ENCODE results near the gene MROH2A. TPM values are rescaled to one million over a fixed set of nuclear protein-coding genes. Genes with fewer than 3 reads are reported as not detected.
A peak's percentile ranks its signal among the peaks of the same experiment; 100 is the strongest.
"Not testable (repeated sequence)": the region's sequence is repeated elsewhere in the genome, so short reads cannot be mapped to it uniquely, and the experiment has no call there.

MROH2A gene
- total RNA-seq, 1 donor from 2014 or later: not detected

DNA sequence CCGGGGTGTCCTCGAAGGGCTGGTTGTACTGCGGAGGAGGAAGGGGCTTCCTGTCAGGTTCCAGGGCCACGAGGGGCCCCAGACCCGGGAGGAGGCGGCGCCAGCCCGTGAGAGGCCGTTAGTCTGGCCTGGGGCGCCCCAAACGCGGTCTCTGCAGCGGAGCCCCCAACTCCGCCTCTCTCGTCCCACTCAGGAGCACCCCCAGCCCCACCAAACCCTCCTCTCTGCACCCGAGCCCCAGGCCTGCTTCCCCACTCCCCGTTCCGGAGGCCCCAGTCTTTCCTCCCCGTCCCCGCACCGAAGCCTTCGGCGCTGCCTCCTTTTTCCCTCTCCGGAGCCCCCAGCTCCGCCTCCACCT, 75.7 kb downstream of the MROH2A start:
- DNase-seq (ENCODE audit: low spot score): no peak

GRCh38 chr2:233854241-233854981, 76.3 kb downstream of the MROH2A start, which contains the start of gene HJURP:
HJURP (minus strand) TSS chr2:233854535; CDS start chr2:233854500, 35 bp downstream.
- DNase-seq (ENCODE audit: low spot score): peak; percentile 95

- no peak for DNase-seq (ENCODE audit: low spot score)
These were observed 77.2 kb downstream of the MROH2A start for GRCh38 chr2:233855345-233855744.

DNA sequence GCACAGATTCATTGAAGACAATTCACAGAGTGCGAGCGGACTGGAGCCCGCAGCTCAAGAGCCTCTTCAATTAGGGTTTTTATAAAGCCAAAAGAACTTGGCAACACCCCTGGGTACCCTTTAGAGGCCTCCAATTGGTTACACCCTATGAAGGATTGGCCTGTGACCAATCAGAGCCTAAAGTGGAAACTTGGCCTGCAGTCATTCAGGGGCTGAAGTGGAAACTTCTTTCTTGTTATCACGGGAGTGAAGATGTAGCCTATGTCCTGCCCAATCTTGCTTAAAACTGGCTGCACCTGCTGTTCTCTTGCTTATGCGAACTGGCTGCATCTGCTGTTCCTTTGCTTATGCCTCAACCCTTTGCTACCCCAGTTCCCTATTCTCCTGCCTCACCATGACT, 78.1 kb downstream of the MROH2A start:
- DNase-seq (ENCODE audit: low spot score): no peak

- DNase-seq (ENCODE audit: low spot score): no peak
These were observed 79.5 kb downstream of the MROH2A start for GRCh38 chr2:233857511-233858141.

- DNase-seq (ENCODE audit: low spot score): no peak
These were observed 80.2 kb downstream of the MROH2A start for GRCh38 chr2:233858331-233858730.

- no peak for DNase-seq (ENCODE audit: low spot score)
These were observed 84.2 kb downstream of the MROH2A start for GRCh38 chr2:233862261-233862768.

- no peak for DNase-seq (ENCODE audit: low spot score)
These were observed 87.7 kb downstream of the MROH2A start for GRCh38 chr2:233865838-233866237.

GRCh38 chr2:233866479-233866878, 88.3 kb downstream of the MROH2A start:
- DNase-seq (ENCODE audit: low spot score): no peak

DNA sequence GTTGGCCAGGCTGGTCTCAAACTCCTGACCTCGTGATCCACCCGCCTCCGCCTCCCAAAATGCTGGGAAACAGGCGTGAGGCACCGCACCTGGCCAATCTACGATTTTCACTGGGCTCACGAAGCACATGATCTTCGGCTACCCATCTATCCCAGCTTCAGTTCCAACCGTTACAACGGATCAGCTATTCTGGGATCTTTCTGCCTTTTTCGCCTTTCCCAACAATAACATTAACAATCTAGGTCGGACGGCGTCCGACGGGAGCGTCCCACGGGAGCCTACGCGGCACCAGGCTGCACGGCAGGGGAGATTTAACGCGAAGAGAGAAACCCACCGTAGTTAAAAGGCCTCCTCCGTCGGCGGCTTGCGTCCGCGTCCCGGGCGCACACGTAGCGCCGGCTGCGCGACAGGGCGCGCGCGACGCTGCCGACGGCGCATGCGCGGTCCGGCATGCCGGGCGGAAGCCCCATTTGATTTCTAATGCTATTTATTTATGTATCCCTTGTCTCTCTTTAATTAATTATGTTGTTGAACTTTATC, 89.9 kb downstream of the MROH2A start, which contains the start of gene MSL3B:
Gene MSL3B, minus strand, starts transcription at position 394 of the 540 bp plus-strand sequence.
- DNase-seq (ENCODE audit: low spot score): no peak

DNA sequence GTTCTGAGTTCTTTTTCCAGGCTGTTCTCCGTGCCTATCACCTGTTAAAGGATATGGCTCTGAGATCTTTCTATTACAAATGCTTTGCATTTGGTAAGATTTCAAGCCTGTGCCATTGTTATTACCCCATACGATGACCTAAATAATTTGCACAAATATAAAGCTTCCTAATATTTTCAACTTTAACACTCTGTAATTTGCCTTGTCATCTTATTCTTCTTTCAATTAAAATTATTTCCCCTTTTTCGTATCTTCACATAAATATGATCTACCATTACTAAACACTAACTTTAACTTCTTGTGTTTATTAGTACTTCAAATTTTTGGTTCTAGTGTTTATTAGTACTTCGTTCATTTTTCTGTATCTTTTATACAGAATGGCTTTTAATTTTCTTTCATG, 93.3 kb downstream of the MROH2A start:
- no peak for DNase-seq (ENCODE audit: low spot score)

- DNase-seq (ENCODE audit: low spot score): not testable (repeated sequence)
These were observed 94.0 kb downstream of the MROH2A start for GRCh38 chr2:233872125-233872524.

DNA sequence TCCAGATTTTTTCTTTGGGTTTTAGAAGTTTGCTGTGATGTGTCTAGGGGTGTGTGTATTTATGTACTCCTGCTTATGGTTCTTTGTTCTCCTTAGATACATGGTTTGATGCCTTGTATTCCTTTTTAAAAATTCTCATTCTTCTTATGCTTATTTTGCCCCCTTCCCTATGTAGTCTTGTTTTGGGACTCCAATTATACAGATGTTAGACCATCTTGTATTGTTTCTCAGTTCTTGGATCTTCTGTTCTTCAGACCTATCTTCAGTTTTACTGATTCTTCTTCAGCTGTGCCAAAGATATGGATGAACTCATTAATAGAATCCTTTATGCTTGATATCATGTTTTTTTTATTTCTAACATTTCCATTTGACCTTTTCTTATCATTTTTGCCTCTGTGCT, 104.2 kb downstream of the MROH2A start:
- DNase-seq (ENCODE audit: low spot score): no peak

Other genes with a start within 250 kb of the MROH2A start
- 39.0 TPM for gene USP40, start 211.5 kb upstream of the MROH2A start, total RNA-seq
- not detected for gene UGT1A8, start 160.7 kb upstream of the MROH2A start, total RNA-seq
- not detected for gene UGT1A10, start 141.9 kb upstream of the MROH2A start, total RNA-seq
- gene UGT1A9, start 106.4 kb upstream of the MROH2A start, total RNA-seq: not detected
- gene UGT1A7, start 96.4 kb upstream of the MROH2A start, total RNA-seq: 0.80 TPM
- not detected for gene UGT1A6, start 85.4 kb upstream of the MROH2A start, total RNA-seq
- gene UGT1A5, start 65.4 kb upstream of the MROH2A start, total RNA-seq: not detected
- gene UGT1A4, start 59.6 kb upstream of the MROH2A start, total RNA-seq: not detected
- gene UGT1A3, start 49.3 kb upstream of the MROH2A start, total RNA-seq: not detected
- 0.32 TPM for gene UGT1A1, start 18.1 kb upstream of the MROH2A start, total RNA-seq
- 0.55 TPM for gene HJURP, start 76.2 kb downstream of the MROH2A start, total RNA-seq
- gene TRPM8, start 139.0 kb downstream of the MROH2A start, total RNA-seq: not detected